Progenitor cell of endocrine pancreas (in vitro differentiated cells): ENCODE data around the gene MAPT. TPM values are rescaled to one million over a fixed set of nuclear protein-coding genes. Genes with fewer than 3 reads are reported as not detected.

Experiments
- DNase-seq: peaks from one replicate; pipeline ENCODE4 v3.0.0; 2021; ENCODE audit warnings: low spot score; ENCODE audit not compliant: unreplicated experiment
- H3K27ac Mint-ChIP-seq: 2 replicates; pipeline ENCODE4 v1.8.0; 2021; ENCODE audit warnings: mild to moderate bottlenecking, moderate library complexity, mixed read lengths
- H3K27me3 Mint-ChIP-seq: 2 replicates; pipeline ENCODE4 v1.8.0; 2021; ENCODE audit warnings: mixed read lengths
- H3K36me3 Mint-ChIP-seq: 2 replicates; pipeline ENCODE4 v1.8.0; 2022; ENCODE audit warnings: mixed read lengths; ENCODE audit not compliant: insufficient read depth
- H3K4me1 Mint-ChIP-seq: 2 replicates; pipeline ENCODE4 v1.8.0; 2021; ENCODE audit warnings: low read depth, mixed read lengths
- H3K4me3 Mint-ChIP-seq: 2 replicates; pipeline ENCODE4 v1.8.0; 2021; ENCODE audit warnings: low read depth, mild to moderate bottlenecking, moderate library complexity, mixed read lengths
- H3K9me3 Mint-ChIP-seq: 2 replicates; pipeline ENCODE4 v1.8.0; 2021; ENCODE audit warnings: low read depth, mixed read lengths
- CTCF ChIP-seq: fragments of 200-600 bp; sonication (generic); IDR thresholded peaks from one replicate; pipeline ENCODE4 v1.5.0; 2021; ENCODE audit warnings: antibody characterized with exemption, mild to moderate bottlenecking; ENCODE audit not compliant: unreplicated experiment
- total RNA-seq: library from RNA; stranded (reverse); gene quantifications from 2 replicates; pipeline ENCODE4 v1.2.1, GENCODE V29; 2021

Gene MAPT
- total RNA-seq, 1 donor from 2014 or later = 2.5 TPM

DNA sequence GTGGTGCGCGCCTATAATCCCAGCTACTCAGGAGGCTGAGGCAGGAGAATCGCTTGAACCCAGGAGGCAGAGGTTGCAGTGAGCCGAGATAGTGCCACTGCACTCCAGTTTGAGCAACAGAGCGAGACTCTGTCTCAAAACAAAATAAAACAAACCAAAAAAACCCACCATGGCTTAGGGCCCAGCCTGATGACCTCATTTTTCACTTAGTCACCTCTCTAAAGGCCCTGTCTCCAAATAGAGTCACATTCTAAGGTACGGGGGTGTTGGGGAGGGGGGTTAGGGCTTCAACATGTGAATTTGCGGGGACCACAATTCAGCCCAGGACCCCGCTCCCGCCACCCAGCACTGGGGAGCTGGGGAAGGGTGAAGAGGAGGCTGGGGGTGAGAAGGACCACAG, 103.3 kb downstream of the MAPT start:
- DNase-seq = no peak
- Mint-ChIP-seq H3K36me3 (no peaks in the 10 kb centered on the region), H3K4me1 (no peaks in the 10 kb centered on the region), H3K9me3 (no peaks in the 10 kb centered on the region), H3K27ac (no peak overlapping the region), H3K4me3 (no peak overlapping the region), H3K27me3 (peaks cover 3% of the 10 kb centered on the region)
- no peak for TF ChIP-seq CTCF

DNA sequence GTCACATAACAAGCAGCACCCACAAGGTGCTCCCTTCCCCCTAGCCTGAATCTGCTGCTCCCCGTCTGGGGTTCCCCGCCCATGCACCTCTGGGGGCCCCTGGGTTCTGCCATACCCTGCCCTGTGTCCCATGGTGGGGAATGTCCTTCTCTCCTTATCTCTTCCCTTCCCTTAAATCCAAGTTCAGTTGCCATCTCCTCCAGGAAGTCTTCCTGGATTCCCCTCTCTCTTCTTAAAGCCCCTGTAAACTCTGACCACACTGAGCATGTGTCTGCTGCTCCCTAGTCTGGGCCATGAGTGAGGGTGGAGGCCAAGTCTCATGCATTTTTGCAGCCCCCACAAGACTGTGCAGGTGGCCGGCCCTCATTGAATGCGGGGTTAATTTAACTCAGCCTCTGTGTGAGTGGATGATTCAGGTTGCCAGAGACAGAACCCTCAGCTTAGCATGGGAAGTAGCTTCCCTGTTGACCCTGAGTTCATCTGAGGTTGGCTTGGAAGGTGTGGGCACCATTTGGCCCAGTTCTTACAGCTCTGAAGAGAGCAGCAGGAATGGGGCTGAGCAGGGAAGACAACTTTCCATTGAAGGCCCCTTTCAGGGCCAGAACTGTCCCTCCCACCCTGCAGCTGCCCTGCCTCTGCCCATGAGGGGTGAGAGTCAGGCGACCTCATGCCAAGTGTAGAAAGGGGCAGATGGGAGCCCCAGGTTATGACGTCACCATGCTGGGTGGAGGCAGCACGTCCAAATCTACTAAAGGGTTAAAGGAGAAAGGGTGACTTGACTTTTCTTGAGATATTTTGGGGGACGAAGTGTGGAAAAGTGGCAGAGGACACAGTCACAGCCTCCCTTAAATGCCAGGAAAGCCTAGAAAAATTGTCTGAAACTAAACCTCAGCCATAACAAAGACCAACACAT, 104.9 kb downstream of the MAPT start, which contains the start of gene STH:
STH (plus strand) TSS at position 264 of the 913 bp plus-strand sequence; CDS start at position 294, 30 bp downstream.
- no peak for TF ChIP-seq CTCF
- H3K4me1 Mint-ChIP-seq = no peaks in the 10 kb centered on the region

GRCh38 chr17:45999900-46000290, 105.5 kb downstream of the MAPT start:
- Mint-ChIP-seq H3K36me3 (no peaks in the 10 kb centered on the region), H3K9me3 (no peaks in the 10 kb centered on the region), H3K27me3 (peaks cover 3% of the 10 kb centered on the region), H3K27ac (no peak overlapping the region), H3K4me1 (no peaks in the 10 kb centered on the region), H3K4me3 (no peak overlapping the region)
- no peak for TF ChIP-seq CTCF
- DNase-seq = no peak

More for the DNA sequence above, 104.9 kb downstream of the MAPT start, which contains the start of gene STH:
- Mint-ChIP-seq H3K9me3 (no peaks in the 10 kb centered on the region), H3K4me3 (no peak within 1 kb of the TSS), H3K36me3 (no peaks in the 10 kb centered on the region), H3K27me3 (peaks cover 3% of the 10 kb centered on the region), H3K27ac (no peak within 1 kb of the TSS)
- DNase-seq = no peak

- TF ChIP-seq CTCF = no peak
- Mint-ChIP-seq H3K9me3 (no peaks in the 10 kb centered on the region), H3K4me1 (no peaks in the 10 kb centered on the region), H3K4me3 (no peak overlapping the region), H3K36me3 (no peaks in the 10 kb centered on the region), H3K27ac (no peak overlapping the region), H3K27me3 (peaks cover 3% of the 10 kb centered on the region)
- DNase-seq = no peak
Observed at GRCh38 chr17:46000292-46000691, 105.9 kb downstream of the MAPT start.

GRCh38 chr17:46000757-46001156, 106.4 kb downstream of the MAPT start:
- Mint-ChIP-seq H3K27ac (no peak overlapping the region), H3K36me3 (no peaks in the 10 kb centered on the region), H3K9me3 (no peaks in the 10 kb centered on the region), H3K27me3 (peaks cover 3% of the 10 kb centered on the region), H3K4me1 (no peaks in the 10 kb centered on the region), H3K4me3 (no peak overlapping the region)
- no peak for DNase-seq
- no peak for TF ChIP-seq CTCF
